Activated naive CD4-positive, alpha-beta T cell treated with anti-CD3 and anti-CD28 coated beads for 36 hours (primary cell): ENCODE data around the gene TMEM151B. TPM values are rescaled to one million over a fixed set of nuclear protein-coding genes. Genes with fewer than 3 reads are reported as not detected.
"Not testable (repeated sequence)": the region's sequence is repeated elsewhere in the genome, so short reads cannot be mapped to it uniquely, and the experiment has no call there.

Experiments
- CTCF ChIA-PET: fragments of 350-600 bp; sonication (Branson Sonifier 250); formaldehyde crosslinking; loops from one replicate; lab custom pipeline; 2021; ENCODE audit warnings: antibody characterized with exemption; lab: Charles Lee
- DNase-seq: peaks from one replicate; pipeline ENCODE4 v3.0.0-alpha.2; 2020
- H3K27ac Mint-ChIP-seq: one replicate; pipeline ENCODE4 v1.8.0; 2021; ENCODE audit warnings: mild to moderate bottlenecking, mixed read lengths
- H3K27me3 Mint-ChIP-seq: one replicate; pipeline ENCODE4 v1.8.0; 2021; ENCODE audit warnings: low read depth, mixed read lengths
- H3K36me3 Mint-ChIP-seq: one replicate; pipeline ENCODE4 v1.8.0; 2021; ENCODE audit warnings: low read depth, mixed read lengths
- H3K4me1 Mint-ChIP-seq: one replicate; pipeline ENCODE4 v1.8.0; 2021; ENCODE audit warnings: low read depth, mixed read lengths
- H3K4me3 Mint-ChIP-seq: one replicate; pipeline ENCODE4 v1.8.0; 2021; ENCODE audit warnings: mild to moderate bottlenecking, moderate library complexity, mixed read lengths
- H3K9me3 Mint-ChIP-seq: one replicate; pipeline ENCODE4 v1.8.0; 2021; ENCODE audit warnings: mixed read lengths
- intact Hi-C: fragments of 100-400 bp; cut with micrococcal nuclease; formaldehyde crosslinking; loops from one replicate; pipeline ENCODE4 v1.15.1; 2023
- total RNA-seq, 2 experiments: library from RNA; stranded (reverse); gene quantifications; one replicate each; pipeline ENCODE4 v1.2.3, GENCODE V29; 2021

TMEM151B gene
- total RNA-seq, 2 experiments from 2014 or later = not detected

DNA sequence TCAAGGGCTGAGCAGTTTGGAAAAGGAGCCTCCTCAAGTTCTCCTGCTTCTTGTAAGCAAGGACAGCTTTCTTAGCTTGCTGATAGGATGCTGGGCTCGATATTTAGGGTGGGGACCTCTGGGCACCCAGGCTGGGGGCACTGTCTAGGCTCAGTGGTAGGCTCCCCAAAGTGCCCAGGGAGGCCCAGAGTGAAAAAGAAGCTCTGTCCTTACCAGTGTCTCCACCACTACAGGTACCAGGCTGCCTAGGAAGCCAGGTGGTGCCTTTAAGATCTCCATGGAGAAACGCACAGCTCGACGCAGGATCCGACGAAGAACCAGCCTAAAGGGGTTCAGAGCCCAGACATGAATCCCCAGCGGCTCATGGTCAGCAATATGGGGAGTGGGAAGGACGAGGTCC lies 36.5 kb downstream of the TMEM151B start:
- Mint-ChIP-seq H3K4me1 (peaks cover 3% of the 10 kb centered on the region), H3K27ac (no peak overlapping the region), H3K36me3 (peaks cover 31% of the 10 kb centered on the region), H3K27me3 (no peaks in the 10 kb centered on the region), H3K9me3 (no peaks in the 10 kb centered on the region), H3K4me3 (no peak overlapping the region)
- intact Hi-C loops = no loop called here
- CTCF ChIA-PET = interaction anchor here (7.5 kb wide), 1 partner anchor 39 kb away, joined by 108 read pairs; the partner anchor contains the start of gene TMEM151B
- DNase-seq = no peak

DNA sequence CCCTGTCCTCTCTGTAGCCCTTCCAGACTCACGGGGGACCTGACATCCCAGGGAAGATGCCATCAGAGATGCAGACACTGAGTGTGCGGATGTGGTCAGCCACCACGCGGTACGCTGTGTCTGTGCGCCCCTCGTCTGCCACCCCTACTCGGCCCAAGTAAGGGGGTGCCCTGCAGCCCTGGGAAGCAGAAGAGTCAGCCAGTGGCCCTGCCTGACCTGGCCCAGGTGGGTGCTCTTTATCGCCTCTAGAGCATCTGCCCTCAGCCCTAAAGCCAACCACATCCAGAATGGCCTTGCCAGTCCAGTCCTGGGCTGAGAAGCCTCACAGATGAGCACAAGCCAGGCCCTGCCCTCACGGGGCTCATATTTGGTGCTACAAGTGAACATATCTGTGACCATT lies 37.0 kb downstream of the TMEM151B start:
- intact Hi-C loops = no loop called here
- H3K27ac Mint-ChIP-seq = no peak overlapping the region
- no peaks in the 10 kb centered on the region for H3K27me3 Mint-ChIP-seq
- DNase-seq = no peak
- no peak overlapping the region for H3K4me3 Mint-ChIP-seq
- H3K9me3 Mint-ChIP-seq = no peaks in the 10 kb centered on the region
- peaks cover 8% of the 10 kb centered on the region for H3K4me1 Mint-ChIP-seq
- CTCF ChIA-PET = interaction anchor here (7.5 kb wide), 1 partner anchor 39 kb away, joined by 108 read pairs; the partner anchor contains the start of gene TMEM151B
- H3K36me3 Mint-ChIP-seq = peaks cover 31% of the 10 kb centered on the region

DNA sequence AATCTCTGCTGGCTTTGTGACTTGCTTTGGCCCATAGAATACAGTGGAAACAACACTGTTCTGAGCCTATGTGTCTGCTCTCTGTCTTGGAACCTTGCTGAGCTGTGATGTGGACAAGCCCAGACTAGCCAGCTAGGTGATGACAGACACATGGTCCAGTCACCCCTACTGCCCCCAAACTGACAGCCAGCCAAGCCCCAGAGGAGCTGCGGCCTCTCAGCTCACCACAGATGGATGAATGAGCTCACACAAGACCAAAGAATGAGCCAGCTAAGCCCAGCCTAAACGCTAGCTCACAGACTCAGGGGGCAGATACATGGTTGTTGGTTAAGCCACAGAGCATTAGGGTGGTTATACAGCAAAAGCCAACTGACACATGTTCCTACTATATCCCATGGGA lies 38.8 kb downstream of the TMEM151B start:
- H3K4me1 Mint-ChIP-seq = peaks cover 17% of the 10 kb centered on the region
- H3K9me3 Mint-ChIP-seq = no peaks in the 10 kb centered on the region
- H3K27ac Mint-ChIP-seq = peak overlapping the region; percentile 37
- H3K36me3 Mint-ChIP-seq = peaks cover 23% of the 10 kb centered on the region
- DNase-seq = no peak
- CTCF ChIA-PET = interaction anchor here (0.6 to 2.1 kb wide), 5 partner anchors 9 to 41 kb away, joined by 3 to 10 read pairs (median 3); no protein-coding TSS in a partner anchor
- intact Hi-C loops = no loop called here
- no peaks in the 10 kb centered on the region for H3K27me3 Mint-ChIP-seq
- no peak overlapping the region for H3K4me3 Mint-ChIP-seq

DNA sequence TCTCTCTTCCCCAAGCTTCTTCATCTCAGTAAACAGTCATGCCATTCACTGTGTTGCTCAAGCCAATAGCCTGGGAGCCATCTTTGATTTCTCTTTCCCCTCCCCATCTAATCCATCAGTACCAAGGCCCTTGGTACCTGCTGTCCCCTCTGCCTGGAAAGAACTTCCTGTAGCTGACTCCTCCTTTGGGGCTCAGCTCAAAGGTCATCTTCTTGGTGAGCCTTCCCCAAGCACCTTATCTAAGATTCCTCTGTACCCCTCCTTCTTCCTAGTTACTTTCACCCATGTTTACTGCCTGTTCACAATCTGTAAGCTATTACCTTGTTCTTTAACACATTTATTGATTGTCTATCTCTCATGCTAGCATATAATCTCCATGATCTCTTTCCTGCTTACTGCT lies 39.4 kb downstream of the TMEM151B start:
- Mint-ChIP-seq H3K27me3 (no peaks in the 10 kb centered on the region), H3K27ac (peak overlapping the region; percentile 22), H3K4me3 (no peak overlapping the region), H3K36me3 (peaks cover 23% of the 10 kb centered on the region), H3K9me3 (no peaks in the 10 kb centered on the region), H3K4me1 (peaks cover 17% of the 10 kb centered on the region)
- intact Hi-C loops = loop anchor here (5.0 kb wide), 1 partner anchor 87 kb away; the partner anchor contains the start of gene SLC29A1
- CTCF ChIA-PET = interaction anchor here (0.6 to 2.1 kb wide), 5 partner anchors 10 to 42 kb away, joined by 3 to 10 read pairs (median 3); no protein-coding TSS in a partner anchor
- DNase-seq = no peak

DNA sequence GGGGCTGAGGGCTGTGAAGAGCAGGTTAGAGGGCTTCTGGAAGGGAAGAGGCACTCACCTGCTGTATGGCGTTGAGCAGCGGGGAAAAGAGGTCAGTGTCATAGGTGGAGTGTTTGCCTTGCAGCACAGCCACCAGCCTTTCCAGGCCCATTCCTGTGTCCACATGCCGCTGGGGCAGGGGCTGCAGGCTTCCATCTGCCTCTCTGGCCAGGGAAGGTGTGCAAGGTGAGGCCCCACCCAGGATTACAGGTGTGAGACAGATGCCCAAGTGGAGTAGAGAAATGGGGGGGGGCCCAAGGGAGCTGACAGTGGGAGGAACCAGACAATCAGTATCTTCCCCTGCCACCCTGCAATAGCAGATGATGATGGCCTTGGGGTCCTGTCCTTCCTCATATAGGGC lies 40.0 kb downstream of the TMEM151B start:
- intact Hi-C loops = loop anchor here (5.0 kb wide), 1 partner anchor 88 kb away; the partner anchor contains the start of gene SLC29A1
- no peak overlapping the region for H3K27ac Mint-ChIP-seq

DNA sequence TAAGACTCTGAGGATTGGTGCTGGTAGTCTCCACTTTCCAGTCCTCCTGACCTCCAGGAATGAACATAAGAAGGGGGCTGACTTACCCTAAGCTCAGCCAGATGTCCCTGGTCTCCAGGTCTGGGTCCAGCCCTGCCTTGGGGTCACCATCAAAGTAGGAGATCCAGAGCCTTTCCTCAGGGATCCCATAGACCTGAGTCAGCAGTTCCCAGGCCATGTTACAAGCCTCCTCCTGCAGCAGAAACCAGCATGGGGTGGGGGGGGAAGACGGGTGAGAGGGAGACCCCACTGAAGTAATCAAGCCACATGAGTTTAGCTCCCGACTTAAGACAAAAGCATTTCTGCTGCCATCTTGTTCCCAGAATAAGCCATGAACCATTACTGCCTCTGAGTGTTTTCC lies 41.1 kb downstream of the TMEM151B start:
- CTCF ChIA-PET = interaction anchor here (0.9 to 1.0 kb wide), 2 partner anchors 10 to 25 kb away, joined by 3 to 7 read pairs; no protein-coding TSS in a partner anchor
- H3K27ac Mint-ChIP-seq = no peak overlapping the region
- intact Hi-C loops = loop anchor here (5.0 kb wide), 1 partner anchor 89 kb away; the partner anchor contains the start of gene SLC29A1
- no peak overlapping the region for H3K4me3 Mint-ChIP-seq
- H3K36me3 Mint-ChIP-seq = peaks cover 17% of the 10 kb centered on the region
- H3K9me3 Mint-ChIP-seq = no peaks in the 10 kb centered on the region
- no peaks in the 10 kb centered on the region for H3K27me3 Mint-ChIP-seq
- H3K4me1 Mint-ChIP-seq = peaks cover 17% of the 10 kb centered on the region
- no peak for DNase-seq

More for the DNA sequence above, 40.0 kb downstream of the TMEM151B start:
- DNase-seq = no peak
- H3K4me1 Mint-ChIP-seq = peaks cover 17% of the 10 kb centered on the region
- no peaks in the 10 kb centered on the region for H3K27me3 Mint-ChIP-seq
- H3K36me3 Mint-ChIP-seq = peaks cover 20% of the 10 kb centered on the region
- H3K9me3 Mint-ChIP-seq = no peaks in the 10 kb centered on the region
- CTCF ChIA-PET = interaction anchor here (2.1 kb wide), 1 partner anchor 42 kb away, joined by 10 read pairs; no protein-coding TSS in a partner anchor
- H3K4me3 Mint-ChIP-seq = no peak overlapping the region

DNA sequence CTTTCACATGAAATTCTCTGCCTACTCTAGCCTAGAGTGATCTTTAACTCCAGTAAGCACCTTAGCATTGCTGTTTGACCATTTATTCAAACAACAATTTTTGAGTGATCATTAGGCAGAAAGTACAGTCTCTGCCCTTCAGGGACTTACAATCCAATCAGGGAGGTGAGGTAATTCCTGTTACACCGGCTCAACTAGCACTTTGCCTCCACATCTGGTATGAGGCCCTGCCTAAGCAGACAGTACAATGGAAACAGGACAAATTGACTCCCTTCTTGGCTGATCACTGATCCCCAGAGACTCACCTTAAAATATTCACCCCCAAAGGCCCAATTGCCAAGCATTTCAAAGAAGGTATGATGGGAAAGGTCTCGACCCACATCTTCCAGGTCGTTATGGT lies 41.5 kb downstream of the TMEM151B start:
- Mint-ChIP-seq H3K4me3 (peak overlapping the region; percentile 96), H3K9me3 (no peaks in the 10 kb centered on the region), H3K36me3 (peaks cover 17% of the 10 kb centered on the region), H3K27me3 (no peaks in the 10 kb centered on the region), H3K4me1 (peaks cover 17% of the 10 kb centered on the region), H3K27ac (peak overlapping the region; percentile 22)
- CTCF ChIA-PET = interaction anchor here (0.9 to 3.9 kb wide), 6 partner anchors 10 to 88 kb away, joined by 3 to 41 read pairs (median 6); partner anchors contain the start of gene TMEM151B
- intact Hi-C loops = loop anchor here (5.0 kb wide), 1 partner anchor 89 kb away; the partner anchor contains the start of gene SLC29A1
- no peak for DNase-seq

DNA sequence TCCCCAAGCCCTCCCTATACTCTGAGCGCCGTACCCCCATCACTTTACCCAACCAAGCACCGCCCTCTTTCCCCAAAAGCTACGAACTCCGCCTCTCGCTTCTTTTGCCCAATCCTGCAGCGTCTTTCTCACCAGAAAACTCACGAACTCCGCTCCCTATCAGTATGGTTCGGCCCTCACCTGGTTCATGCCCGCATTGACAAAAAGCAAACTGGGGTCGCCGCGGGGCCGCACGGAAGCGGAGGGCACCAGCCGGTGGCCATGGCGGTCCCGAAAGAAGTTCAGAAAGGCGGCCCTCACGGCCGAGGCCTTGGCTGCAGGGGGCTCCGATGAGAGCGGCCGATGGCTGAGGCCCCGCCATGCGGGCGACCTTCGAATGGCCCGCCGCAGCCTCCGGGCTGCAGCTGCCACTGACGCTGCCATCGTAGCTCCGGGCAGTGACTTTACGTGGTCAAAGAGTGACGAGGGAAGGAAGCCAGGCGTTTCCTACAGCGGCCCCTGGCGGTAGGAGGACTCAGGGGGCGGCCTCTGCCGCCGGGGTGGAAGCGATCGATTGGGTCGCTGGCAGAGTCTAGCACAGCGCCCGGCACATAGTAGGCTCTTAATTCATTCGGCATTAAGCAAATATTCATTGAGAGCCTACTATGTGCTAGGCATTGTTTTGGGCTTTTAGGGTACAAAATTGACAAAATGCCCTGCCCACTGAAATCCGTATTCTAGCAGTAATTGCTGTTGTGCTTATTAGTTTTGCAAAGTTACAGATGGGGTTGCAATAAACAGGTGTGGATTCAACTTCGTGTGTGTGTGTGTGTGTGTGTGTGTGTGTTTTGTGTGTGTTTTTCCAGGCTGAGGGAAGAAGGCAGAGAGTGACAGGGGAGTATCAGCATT lies 42.9 kb downstream of the TMEM151B start, which contains the start of gene AARS2:
Gene AARS2, minus strand, starts transcription at position 447 of the 888 bp plus-strand sequence. Its CDS starts 24 bp downstream, at position 423.
- CTCF ChIA-PET = interaction anchor here (0.6 to 3.9 kb wide), 25 partner anchors 8 to 151 kb away, joined by 3 to 41 read pairs (median 4); partner anchors contain the start of genes CDC5L and TMEM151B
- H3K36me3 Mint-ChIP-seq = peaks cover 14% of the 10 kb centered on the region
- DNase-seq = peak; percentile 95
- H3K9me3 Mint-ChIP-seq = no peaks in the 10 kb centered on the region
- H3K27me3 Mint-ChIP-seq = no peaks in the 10 kb centered on the region
- intact Hi-C loops = loop anchor here (1.0 to 5.0 kb wide), 5 partner anchors 25 to 91 kb away; partner anchors contain the start of genes CDC5L, HSP90AB1, NFKBIE and SLC29A1
- H3K27ac Mint-ChIP-seq = peak within 1 kb of the TSS; percentile 79
- peaks cover 17% of the 10 kb centered on the region for H3K4me1 Mint-ChIP-seq
- H3K4me3 Mint-ChIP-seq = peak within 1 kb of the TSS; percentile 96

DNA sequence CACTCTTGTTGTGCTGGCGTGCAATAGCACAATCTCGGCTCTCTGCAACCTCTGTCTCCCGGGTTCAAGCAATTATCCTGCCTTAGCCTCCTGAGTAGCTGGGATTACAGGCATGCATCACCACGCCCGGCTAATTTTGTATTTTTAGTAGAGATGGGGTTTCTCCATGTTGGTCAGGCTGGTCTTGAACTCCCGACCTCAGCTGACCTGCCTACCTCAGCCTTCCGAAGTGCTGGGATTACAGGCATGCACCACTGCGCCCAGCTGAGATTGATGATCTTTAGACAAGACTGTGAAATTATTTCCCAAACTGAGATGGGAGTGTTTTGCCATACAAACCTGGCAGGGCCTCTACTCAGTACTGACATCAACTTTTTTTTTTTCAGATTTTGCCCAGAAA lies 44.4 kb downstream of the TMEM151B start:
- H3K27ac Mint-ChIP-seq, H3K36me3 Mint-ChIP-seq, H3K9me3 Mint-ChIP-seq, H3K27me3 Mint-ChIP-seq, DNase-seq, H3K4me3 Mint-ChIP-seq: not testable (repeated sequence)
- intact Hi-C loops = loop anchor here (5.0 kb wide), 1 partner anchor 92 kb away; the partner anchor contains the start of gene SLC29A1
- peaks cover 17% of the 10 kb centered on the region for H3K4me1 Mint-ChIP-seq
- CTCF ChIA-PET = interaction anchor here (0.7 to 3.9 kb wide), 10 partner anchors 10 to 164 kb away, joined by 3 to 41 read pairs (median 4); partner anchors contain the start of gene TMEM151B

DNA sequence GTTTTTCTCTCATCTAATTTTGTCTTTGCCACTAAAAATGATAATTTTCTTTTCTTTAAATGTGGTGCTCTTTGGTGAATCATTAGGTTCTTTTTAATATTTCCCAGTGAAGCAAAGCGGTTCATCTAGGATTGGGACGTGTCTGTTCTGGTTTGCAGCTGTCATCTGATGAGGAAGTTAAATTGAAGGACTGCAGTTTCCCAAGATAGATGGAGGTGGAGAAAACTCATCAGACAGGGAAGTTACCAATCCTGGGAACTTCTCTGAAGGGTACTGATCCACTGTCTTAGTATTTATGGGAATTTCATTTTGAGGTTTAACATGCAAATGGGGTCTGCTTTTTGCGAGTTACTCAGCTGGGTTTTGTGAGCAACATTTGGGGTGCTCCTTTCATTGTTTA lies 45.3 kb downstream of the TMEM151B start:
- Mint-ChIP-seq H3K27ac (no peak overlapping the region), H3K4me3 (no peak overlapping the region), H3K4me1 (peaks cover 17% of the 10 kb centered on the region), H3K27me3 (peaks cover 16% of the 10 kb centered on the region), H3K36me3 (peaks cover 2% of the 10 kb centered on the region), H3K9me3 (no peaks in the 10 kb centered on the region)
- intact Hi-C loops = no loop called here
- DNase-seq = no peak
- CTCF ChIA-PET = interaction anchor here (1.0 to 3.9 kb wide), 3 partner anchors 10 to 47 kb away, joined by 3 to 41 read pairs (median 16); partner anchors contain the start of gene TMEM151B

DNA sequence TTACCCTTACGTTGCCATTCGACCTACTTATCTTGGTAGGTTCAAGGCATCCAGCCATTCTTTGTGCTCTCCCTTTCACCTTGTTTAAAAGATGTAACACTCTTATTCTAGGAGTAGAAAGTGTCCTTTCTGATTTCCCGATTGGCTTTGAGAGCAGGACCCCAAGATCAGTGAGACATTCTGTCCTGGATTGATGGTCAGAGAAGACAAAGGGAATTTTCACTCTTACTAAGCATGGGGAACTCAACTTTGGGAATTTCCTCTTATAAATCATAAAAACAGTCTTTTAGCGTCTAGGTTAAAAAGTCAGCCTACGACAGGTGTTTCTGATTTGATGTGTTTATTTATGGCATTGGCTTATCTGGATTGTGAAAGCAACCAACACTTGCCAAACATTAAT lies 45.7 kb downstream of the TMEM151B start:
- no peaks in the 10 kb centered on the region for H3K9me3 Mint-ChIP-seq
- peaks cover 16% of the 10 kb centered on the region for H3K27me3 Mint-ChIP-seq
- CTCF ChIA-PET = interaction anchor here (0.6 kb wide), 1 partner anchor 91 kb away, joined by 3 read pairs; no protein-coding TSS in a partner anchor
- no peak for DNase-seq
- H3K36me3 Mint-ChIP-seq = peaks cover under 1% of the 10 kb centered on the region
- H3K4me1 Mint-ChIP-seq = peaks cover 17% of the 10 kb centered on the region
- intact Hi-C loops = no loop called here
- H3K27ac Mint-ChIP-seq = no peak overlapping the region
- H3K4me3 Mint-ChIP-seq = no peak overlapping the region
